Astrocyte of the cerebellum (primary cell): ENCODE measurements around the gene CAMTA1.

Experiments
- DNase-seq: peaks from one replicate; pipeline ENCODE4 v3.0.0-alpha.2; 2011; ENCODE audit warnings: low read depth
- H3K4me3 ChIP-seq: 2 replicates; pipeline ENCODE4 v1.5.1; 2011; ENCODE audit warnings: mild to moderate bottlenecking, low read depth, low read length, moderate library complexity
- CTCF ChIP-seq: IDR thresholded peaks from 2 replicates; pipeline ENCODE4 v1.5.1; 2012; ENCODE audit warnings: low read length, low read depth, moderate library complexity, mild to moderate bottlenecking; ENCODE audit errors: missing control alignments
- in situ Hi-C: cut with HindIII; loops from 2 replicates; pipeline ENCODE4 v1.10.0; 2017; ENCODE audit warnings: low sequenced_read_pairs

Gene CAMTA1

GRCh38 chr1:7094086-7094485, 308.8 kb downstream of the CAMTA1 start:
- DNase-seq: no peak
- in situ Hi-C loops: no loop called here
- no peak for TF ChIP-seq CTCF
- H3K4me3 ChIP-seq: no peak overlapping the region

GRCh38 chr1:7094509-7094908, 309.3 kb downstream of the CAMTA1 start:
- in situ Hi-C loops: no loop called here
- DNase-seq: no peak
- TF ChIP-seq CTCF: no peak
- no peak overlapping the region for H3K4me3 ChIP-seq

- no peak overlapping the region for H3K4me3 ChIP-seq
- no peak for DNase-seq
- TF ChIP-seq CTCF: no peak
- in situ Hi-C loops: no loop called here
Observed at GRCh38 chr1:7095343-7095964, 310.2 kb downstream of the CAMTA1 start.

- TF ChIP-seq CTCF: no peak
- in situ Hi-C loops: no loop called here
- no peak for DNase-seq
- H3K4me3 ChIP-seq: no peak overlapping the region
Observed at GRCh38 chr1:7097938-7098592, 312.8 kb downstream of the CAMTA1 start.

GRCh38 chr1:7098641-7099040, 313.4 kb downstream of the CAMTA1 start:
- no peak for TF ChIP-seq CTCF

GRCh38 chr1:7100479-7100878, 315.2 kb downstream of the CAMTA1 start:
- in situ Hi-C loops: no loop called here
- no peak for TF ChIP-seq CTCF

More at GRCh38 chr1:7098641-7099040, 313.4 kb downstream of the CAMTA1 start:
- in situ Hi-C loops: no loop called here
- DNase-seq: no peak
- H3K4me3 ChIP-seq: no peak overlapping the region

More at GRCh38 chr1:7100479-7100878, 315.2 kb downstream of the CAMTA1 start:
- H3K4me3 ChIP-seq: no peak overlapping the region
- DNase-seq: no peak
